DOHH2 (cell line): Measurements from ENCODE around the gene SNRNP200.

Experiments used
- EZH2phosphoT487 ChIP-seq: fragments of 200-600 bp; sonication (generic); IDR thresholded peaks from 2 replicates; pipeline ENCODE4 v1.6.1; 2017; ENCODE audit warnings: borderline replicate concordance, mild to moderate bottlenecking, antibody characterized with exemption, low read length, moderate library complexity, mixed read lengths
- TF ChIP-seq, protein P1 (sequence below): fragments of 200-600 bp; sonication (generic); IDR thresholded peaks from one replicate; pipeline ENCODE4 v1.5.1; 2014; ENCODE audit warnings: antibody characterized with exemption, mild to moderate bottlenecking, low read depth, low read length; ENCODE audit not compliant: poor library complexity, severe bottlenecking

DNA sequence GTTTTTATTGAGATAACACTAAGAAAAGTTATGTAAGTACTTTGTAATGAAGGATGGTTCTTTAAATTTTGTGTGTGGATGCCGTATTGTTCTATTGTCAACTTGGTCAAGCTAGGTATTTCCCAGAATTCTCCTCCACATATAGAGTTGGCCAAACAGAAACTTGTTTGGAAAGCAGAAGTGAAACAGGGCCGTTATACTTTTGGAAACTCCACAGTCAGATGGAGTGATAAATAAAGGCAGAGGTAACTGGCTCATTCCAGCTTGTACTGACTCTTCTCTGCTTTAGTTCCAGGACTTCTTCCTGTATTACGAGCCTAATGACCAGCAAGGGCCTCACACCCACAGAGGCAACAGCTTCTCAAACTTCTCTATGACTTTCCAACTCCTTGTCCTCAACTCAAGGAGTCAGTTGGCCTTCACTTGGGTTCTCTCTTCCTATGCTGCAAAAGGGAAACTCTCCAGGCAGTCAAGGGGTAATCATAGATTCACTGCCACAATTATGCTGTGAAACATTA, 80.3 kb downstream of the SNRNP200 start:
- TF ChIP-seq, protein P1, sequence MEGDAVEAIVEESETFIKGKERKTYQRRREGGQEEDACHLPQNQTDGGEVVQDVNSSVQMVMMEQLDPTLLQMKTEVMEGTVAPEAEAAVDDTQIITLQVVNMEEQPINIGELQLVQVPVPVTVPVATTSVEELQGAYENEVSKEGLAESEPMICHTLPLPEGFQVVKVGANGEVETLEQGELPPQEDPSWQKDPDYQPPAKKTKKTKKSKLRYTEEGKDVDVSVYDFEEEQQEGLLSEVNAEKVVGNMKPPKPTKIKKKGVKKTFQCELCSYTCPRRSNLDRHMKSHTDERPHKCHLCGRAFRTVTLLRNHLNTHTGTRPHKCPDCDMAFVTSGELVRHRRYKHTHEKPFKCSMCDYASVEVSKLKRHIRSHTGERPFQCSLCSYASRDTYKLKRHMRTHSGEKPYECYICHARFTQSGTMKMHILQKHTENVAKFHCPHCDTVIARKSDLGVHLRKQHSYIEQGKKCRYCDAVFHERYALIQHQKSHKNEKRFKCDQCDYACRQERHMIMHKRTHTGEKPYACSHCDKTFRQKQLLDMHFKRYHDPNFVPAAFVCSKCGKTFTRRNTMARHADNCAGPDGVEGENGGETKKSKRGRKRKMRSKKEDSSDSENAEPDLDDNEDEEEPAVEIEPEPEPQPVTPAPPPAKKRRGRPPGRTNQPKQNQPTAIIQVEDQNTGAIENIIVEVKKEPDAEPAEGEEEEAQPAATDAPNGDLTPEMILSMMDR, result no peak
- no peak for TF ChIP-seq EZH2phosphoT487
